Non-pigmented ciliary epithelial cell (primary cell): ENCODE data around the gene SLCO2A1.

Experiments
- DNase-seq: peaks from one replicate; pipeline ENCODE4 v3.0.0-alpha.2; 2010; ENCODE audit warnings: low read depth

SLCO2A1 gene

GRCh38 chr3:133999891-134000685 lies 29.6 kb downstream of the SLCO2A1 start:
- DNase-seq = no peak

GRCh38 chr3:133998691-133999241 lies 31.0 kb downstream of the SLCO2A1 start:
- no peak for DNase-seq

GRCh38 chr3:133997871-133998635 lies 31.7 kb downstream of the SLCO2A1 start:
- DNase-seq = no peak

- DNase-seq = no peak
These were observed 32.7 kb downstream of the SLCO2A1 start for GRCh38 chr3:133996996-133997395.

- no peak for DNase-seq
These were observed 33.5 kb downstream of the SLCO2A1 start for GRCh38 chr3:133996251-133996661.

GRCh38 chr3:133995264-133995663 lies 34.5 kb downstream of the SLCO2A1 start:
- DNase-seq = no peak

- no peak for DNase-seq
These were observed 35.4 kb downstream of the SLCO2A1 start for GRCh38 chr3:133994166-133994890.

GRCh38 chr3:133992951-133993620 lies 36.6 kb downstream of the SLCO2A1 start:
- no peak for DNase-seq

- no peak for DNase-seq
These were observed 37.3 kb downstream of the SLCO2A1 start for GRCh38 chr3:133992381-133992780.

- DNase-seq = no peak
These were observed 38.1 kb downstream of the SLCO2A1 start for GRCh38 chr3:133991637-133992036.

- DNase-seq = no peak
These were observed 38.5 kb downstream of the SLCO2A1 start for GRCh38 chr3:133991209-133991608.

- DNase-seq = no peak
These were observed 39.6 kb downstream of the SLCO2A1 start for GRCh38 chr3:133989936-133990702.

GRCh38 chr3:133988631-133989161 lies 41.0 kb downstream of the SLCO2A1 start:
- no peak for DNase-seq

GRCh38 chr3:133987948-133988484 lies 41.7 kb downstream of the SLCO2A1 start:
- DNase-seq = no peak

GRCh38 chr3:133987136-133987535 lies 42.6 kb downstream of the SLCO2A1 start:
- DNase-seq = no peak

GRCh38 chr3:133986311-133986710 lies 43.4 kb downstream of the SLCO2A1 start:
- DNase-seq = no peak

GRCh38 chr3:133984975-133985374 lies 44.8 kb downstream of the SLCO2A1 start:
- no peak for DNase-seq

- no peak for DNase-seq
These were observed 45.9 kb downstream of the SLCO2A1 start for GRCh38 chr3:133983576-133984560.

- DNase-seq = no peak
These were observed 46.6 kb downstream of the SLCO2A1 start for GRCh38 chr3:133983126-133983525.
